Measurements from ENCODE around the gene GRID2.

GRID2 gene

DNA sequence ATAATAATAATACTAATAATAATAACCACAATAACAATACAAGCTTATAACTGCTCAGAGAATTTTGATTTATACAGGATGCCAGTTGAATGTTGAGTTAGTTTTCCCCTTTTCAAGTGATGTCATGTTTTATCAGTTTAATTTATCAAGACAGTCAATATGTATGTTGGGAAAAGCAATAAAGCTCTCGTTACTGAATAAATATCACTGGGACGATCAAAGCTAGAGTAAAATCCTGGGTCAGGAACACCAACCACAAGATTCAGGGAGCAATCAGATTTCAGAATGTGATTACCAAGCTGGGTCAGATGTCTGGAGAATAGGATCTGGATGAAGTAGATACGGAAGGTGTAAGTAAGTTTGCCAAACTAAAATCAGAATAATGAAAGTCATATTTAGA lies 179.6 kb downstream of the GRID2 start:
- H3K4me3 ChIP-seq (replicated peaks; ENCODE audit: low read depth, low read length): no peak overlapping the region
- TF ChIP-seq, protein P1, sequence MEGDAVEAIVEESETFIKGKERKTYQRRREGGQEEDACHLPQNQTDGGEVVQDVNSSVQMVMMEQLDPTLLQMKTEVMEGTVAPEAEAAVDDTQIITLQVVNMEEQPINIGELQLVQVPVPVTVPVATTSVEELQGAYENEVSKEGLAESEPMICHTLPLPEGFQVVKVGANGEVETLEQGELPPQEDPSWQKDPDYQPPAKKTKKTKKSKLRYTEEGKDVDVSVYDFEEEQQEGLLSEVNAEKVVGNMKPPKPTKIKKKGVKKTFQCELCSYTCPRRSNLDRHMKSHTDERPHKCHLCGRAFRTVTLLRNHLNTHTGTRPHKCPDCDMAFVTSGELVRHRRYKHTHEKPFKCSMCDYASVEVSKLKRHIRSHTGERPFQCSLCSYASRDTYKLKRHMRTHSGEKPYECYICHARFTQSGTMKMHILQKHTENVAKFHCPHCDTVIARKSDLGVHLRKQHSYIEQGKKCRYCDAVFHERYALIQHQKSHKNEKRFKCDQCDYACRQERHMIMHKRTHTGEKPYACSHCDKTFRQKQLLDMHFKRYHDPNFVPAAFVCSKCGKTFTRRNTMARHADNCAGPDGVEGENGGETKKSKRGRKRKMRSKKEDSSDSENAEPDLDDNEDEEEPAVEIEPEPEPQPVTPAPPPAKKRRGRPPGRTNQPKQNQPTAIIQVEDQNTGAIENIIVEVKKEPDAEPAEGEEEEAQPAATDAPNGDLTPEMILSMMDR (IDR thresholded peaks at IDR 0.05; ENCODE audit: low read depth, low read length, missing control alignments): no peak
- no peak for DNase-seq (ENCODE audit: extremely low read depth, low read depth)

DNA sequence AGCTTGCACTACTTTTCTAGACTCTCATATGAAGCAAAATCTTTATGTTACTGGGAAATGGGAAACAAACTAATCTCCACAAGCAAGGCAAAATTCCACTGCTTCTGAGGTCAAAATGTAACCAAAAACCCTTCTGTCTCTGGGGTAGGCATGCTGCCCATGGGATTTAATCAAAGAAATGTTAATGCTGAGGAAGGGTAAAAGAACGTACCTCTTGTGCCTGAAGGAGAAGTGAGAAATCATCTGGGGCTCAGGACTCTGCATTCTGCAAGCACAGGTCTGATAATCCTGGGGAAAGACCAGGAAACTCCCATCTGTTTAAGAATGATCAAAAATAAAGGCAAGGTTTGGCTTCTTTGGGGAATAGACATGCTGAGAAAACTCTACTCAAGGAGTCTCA lies 184.7 kb downstream of the GRID2 start:
- TF ChIP-seq, protein P1 (IDR thresholded peaks at IDR 0.05; ENCODE audit: low read depth, low read length, missing control alignments): no peak
- DNase-seq (ENCODE audit: extremely low read depth, low read depth): no peak
- H3K4me3 ChIP-seq (replicated peaks; ENCODE audit: low read depth, low read length): no peak overlapping the region

DNA sequence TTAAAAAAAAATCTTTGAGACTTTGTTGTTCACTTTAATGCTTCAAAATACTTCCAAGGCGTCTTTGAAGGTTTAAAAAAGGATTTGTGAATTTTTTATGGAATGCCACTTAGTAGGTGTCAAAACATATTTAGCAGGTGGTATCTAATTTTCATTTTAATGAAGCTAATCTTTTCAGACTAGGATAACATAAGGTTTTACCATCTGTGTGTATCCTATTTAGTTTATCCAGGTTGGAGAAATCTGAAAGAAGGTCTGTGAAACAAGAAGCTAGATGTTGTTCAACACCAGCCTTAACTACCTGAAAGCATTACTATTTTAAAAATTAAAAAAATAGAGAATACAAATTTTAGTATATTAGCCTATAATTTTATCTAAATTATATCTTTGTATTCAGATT lies 193.4 kb downstream of the GRID2 start:
- TF ChIP-seq, protein P1 (IDR thresholded peaks at IDR 0.05; ENCODE audit: low read depth, low read length, missing control alignments): no peak
- no peak for DNase-seq (ENCODE audit: extremely low read depth, low read depth)
- H3K4me3 ChIP-seq (replicated peaks; ENCODE audit: low read depth, low read length): no peak overlapping the region

GRCh38 chr4:92501456-92501855 lies 197.7 kb downstream of the GRID2 start:
- TF ChIP-seq, protein P1 (IDR thresholded peaks at IDR 0.05; ENCODE audit: low read depth, low read length, missing control alignments): no peak
- DNase-seq (ENCODE audit: extremely low read depth, low read depth): no peak
- no peak overlapping the region for H3K4me3 ChIP-seq (replicated peaks; ENCODE audit: low read depth, low read length)

DNA sequence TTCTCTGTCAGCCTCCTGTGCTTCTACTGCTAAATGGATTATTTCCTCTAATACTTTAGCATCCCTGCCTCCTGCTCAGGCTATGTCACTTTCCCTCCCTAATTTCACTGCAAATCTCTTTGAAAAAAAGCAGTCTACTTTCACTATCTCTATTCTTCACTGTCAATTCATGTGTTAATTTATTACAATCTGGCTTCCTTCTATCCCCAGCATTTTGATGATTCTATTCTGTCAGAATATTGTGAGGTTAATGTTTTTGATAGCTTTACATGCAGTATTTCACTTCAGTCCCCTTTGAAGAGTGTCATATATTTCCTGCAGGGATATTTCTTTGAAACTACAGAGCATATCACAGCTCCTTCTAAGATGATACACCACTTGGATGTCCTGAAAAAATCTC lies 203.2 kb downstream of the GRID2 start:
- no peak overlapping the region for H3K4me3 ChIP-seq (replicated peaks; ENCODE audit: low read depth, low read length)
- DNase-seq (ENCODE audit: extremely low read depth, low read depth): no peak
- TF ChIP-seq, protein P1 (IDR thresholded peaks at IDR 0.05; ENCODE audit: low read depth, low read length, missing control alignments): no peak

- DNase-seq (ENCODE audit: extremely low read depth, low read depth): no peak
- TF ChIP-seq, protein P1 (IDR thresholded peaks at IDR 0.05; ENCODE audit: low read depth, low read length, missing control alignments): no peak
- H3K4me3 ChIP-seq (replicated peaks; ENCODE audit: low read depth, low read length): no peak overlapping the region
Measured at GRCh38 chr4:92514627-92515026, 210.9 kb downstream of the GRID2 start.

- no peak for DNase-seq (ENCODE audit: extremely low read depth, low read depth)
- H3K4me3 ChIP-seq (replicated peaks; ENCODE audit: low read depth, low read length): no peak overlapping the region
- TF ChIP-seq, protein P1 (IDR thresholded peaks at IDR 0.05; ENCODE audit: low read depth, low read length, missing control alignments): no peak
Measured at GRCh38 chr4:92516450-92516849, 212.7 kb downstream of the GRID2 start.
